OCI-LY1 (cell line): ENCODE measurements around the gene RPS18.
A peak's percentile ranks its signal among the peaks of the same experiment; 100 is the strongest.

ENCODE experiments used
- H2AFZ ChIP-seq: fragments of 200-600 bp; sonication (generic), shearing (Covaris generic); 2 replicates; pipeline ENCODE4 v1.6.0; 2014; ENCODE audit warnings: antibody characterized with exemption, mild to moderate bottlenecking, low read length
- H3F3A ChIP-seq: fragments of 200-600 bp; sonication (generic), shearing (Covaris generic); 2 replicates; pipeline ENCODE4 v1.6.0; 2014; ENCODE audit warnings: mild to moderate bottlenecking, antibody characterized with exemption, low read length, moderate library complexity; ENCODE audit not compliant: insufficient read depth
- H3K27ac ChIP-seq: fragments of 200-600 bp; sonication (generic); 2 replicates; pipeline ENCODE4 v1.5.1; 2014; ENCODE audit warnings: low read length, mixed run types, mild to moderate bottlenecking, low read depth; ENCODE audit not compliant: poor library complexity, severe bottlenecking
- H3K27me3 ChIP-seq: fragments of 200-600 bp; sonication (generic); 2 replicates; pipeline ENCODE4 v1.6.0; 2014; ENCODE audit warnings: antibody characterized with exemption, mild to moderate bottlenecking, low read length, moderate library complexity; ENCODE audit not compliant: insufficient read depth
- H3K36me3 ChIP-seq: fragments of 200-600 bp; sonication (generic); 2 replicates; pipeline ENCODE4 v1.6.1; 2014; ENCODE audit warnings: mild to moderate bottlenecking, antibody characterized with exemption, low read length, moderate library complexity, mixed read lengths; ENCODE audit not compliant: insufficient read depth
- H3K4me1 ChIP-seq: fragments of 200-600 bp; sonication (generic); 2 replicates; pipeline ENCODE4 v1.5.1; 2014; ENCODE audit warnings: mild to moderate bottlenecking, low read length, moderate library complexity; ENCODE audit not compliant: insufficient read depth, severe bottlenecking
- H3K4me2 ChIP-seq: fragments of 200-600 bp; sonication (generic), shearing (Covaris generic); 2 replicates; pipeline ENCODE4 v1.6.1; 2014; ENCODE audit warnings: low read length
- H3K4me3 ChIP-seq: fragments of 200-600 bp; sonication (generic); 2 replicates; pipeline ENCODE4 v1.5.1; 2014; ENCODE audit warnings: low read length, low read depth, mild to moderate bottlenecking, mixed read lengths; ENCODE audit not compliant: poor library complexity, severe bottlenecking
- H3K79me2 ChIP-seq: fragments of 200-600 bp; shearing (Covaris generic); 2 replicates; pipeline ENCODE4 v1.6.1; 2016; ENCODE audit warnings: mixed run types, low read length, mixed read lengths; ENCODE audit not compliant: insufficient read depth
- H3K9ac ChIP-seq: fragments of 200-600 bp; sonication (generic), shearing (Covaris generic); 2 replicates; pipeline ENCODE4 v1.6.1; 2014; ENCODE audit warnings: mild to moderate bottlenecking, low read length, mixed read lengths
- H3K9me2 ChIP-seq: fragments of 200-600 bp; sonication (generic), shearing (Covaris generic); 2 replicates; pipeline ENCODE4 v1.6.1; 2014; ENCODE audit warnings: low read depth, mild to moderate bottlenecking, low read length, mixed read lengths
- H3K9me3 ChIP-seq: fragments of 200-600 bp; shearing (Covaris generic); 2 replicates; pipeline ENCODE4 v1.6.1; 2014; ENCODE audit warnings: low read length, mixed read lengths
- H4K20me1 ChIP-seq: fragments of 200-600 bp; sonication (generic), shearing (Covaris generic); 2 replicates; pipeline ENCODE4 v1.6.0; 2016; ENCODE audit warnings: mild to moderate bottlenecking, low read length; ENCODE audit not compliant: insufficient read depth
- EZH2 ChIP-seq: fragments of 200-600 bp; sonication (generic), shearing (Covaris generic); IDR thresholded peaks from 2 replicates; pipeline ENCODE4 v1.8.0; 2017; ENCODE audit warnings: borderline replicate concordance, mixed run types, mild to moderate bottlenecking, antibody characterized with exemption, low read length, moderate library complexity, mixed read lengths
- TF ChIP-seq, protein P1 (sequence below): fragments of 200-600 bp; sonication (generic), shearing (Covaris generic); IDR thresholded peaks from 2 replicates; pipeline ENCODE4 v1.5.1; 2017; ENCODE audit warnings: mild to moderate bottlenecking, antibody characterized with exemption, low read length, moderate library complexity, mixed read lengths

RPS18 gene

DNA sequence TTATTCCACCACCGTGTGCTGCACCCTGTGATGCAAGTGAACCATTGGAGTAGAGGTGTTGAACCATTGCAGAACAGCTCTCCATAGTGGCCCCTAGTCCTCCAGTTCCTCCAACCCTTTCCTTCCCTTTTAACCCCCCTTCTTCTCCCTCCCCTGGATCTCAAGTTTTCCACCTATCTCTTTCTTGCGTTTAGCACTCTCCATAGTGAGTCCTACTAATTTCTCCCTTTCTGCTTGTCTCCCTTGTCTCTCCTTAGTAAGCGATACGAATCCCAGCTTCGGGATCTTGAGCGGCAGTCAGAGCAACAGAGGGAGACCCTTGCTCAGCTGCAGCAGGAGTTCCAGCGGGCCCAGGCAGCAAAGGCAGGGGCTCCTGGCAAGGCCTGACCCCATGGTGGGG lies 18.6 kb downstream of the RPS18 start:
- Histone ChIP-seq H3K36me3 (peaks cover 47% of the 10 kb centered on the region), H3K4me1 (peaks cover 24% of the 10 kb centered on the region), H3K27me3 (no peaks in the 10 kb centered on the region), H3K79me2 (peaks cover 17% of the 10 kb centered on the region), H3K4me2 (peak overlapping the region; percentile 89), H3K9me3 (no peaks in the 10 kb centered on the region), H3K27ac (no peak overlapping the region), H3K9me2 (no peaks in the 10 kb centered on the region), H4K20me1 (no peaks in the 10 kb centered on the region), H3F3A (no peaks in the 10 kb centered on the region), H3K4me3 (peak overlapping the region; percentile 98), H3K9ac (peak overlapping the region; percentile 95), H2AFZ (no peak overlapping the region)
- TF ChIP-seq EZH2, result no peak
- TF ChIP-seq, protein P1, sequence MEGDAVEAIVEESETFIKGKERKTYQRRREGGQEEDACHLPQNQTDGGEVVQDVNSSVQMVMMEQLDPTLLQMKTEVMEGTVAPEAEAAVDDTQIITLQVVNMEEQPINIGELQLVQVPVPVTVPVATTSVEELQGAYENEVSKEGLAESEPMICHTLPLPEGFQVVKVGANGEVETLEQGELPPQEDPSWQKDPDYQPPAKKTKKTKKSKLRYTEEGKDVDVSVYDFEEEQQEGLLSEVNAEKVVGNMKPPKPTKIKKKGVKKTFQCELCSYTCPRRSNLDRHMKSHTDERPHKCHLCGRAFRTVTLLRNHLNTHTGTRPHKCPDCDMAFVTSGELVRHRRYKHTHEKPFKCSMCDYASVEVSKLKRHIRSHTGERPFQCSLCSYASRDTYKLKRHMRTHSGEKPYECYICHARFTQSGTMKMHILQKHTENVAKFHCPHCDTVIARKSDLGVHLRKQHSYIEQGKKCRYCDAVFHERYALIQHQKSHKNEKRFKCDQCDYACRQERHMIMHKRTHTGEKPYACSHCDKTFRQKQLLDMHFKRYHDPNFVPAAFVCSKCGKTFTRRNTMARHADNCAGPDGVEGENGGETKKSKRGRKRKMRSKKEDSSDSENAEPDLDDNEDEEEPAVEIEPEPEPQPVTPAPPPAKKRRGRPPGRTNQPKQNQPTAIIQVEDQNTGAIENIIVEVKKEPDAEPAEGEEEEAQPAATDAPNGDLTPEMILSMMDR, result no peak

DNA sequence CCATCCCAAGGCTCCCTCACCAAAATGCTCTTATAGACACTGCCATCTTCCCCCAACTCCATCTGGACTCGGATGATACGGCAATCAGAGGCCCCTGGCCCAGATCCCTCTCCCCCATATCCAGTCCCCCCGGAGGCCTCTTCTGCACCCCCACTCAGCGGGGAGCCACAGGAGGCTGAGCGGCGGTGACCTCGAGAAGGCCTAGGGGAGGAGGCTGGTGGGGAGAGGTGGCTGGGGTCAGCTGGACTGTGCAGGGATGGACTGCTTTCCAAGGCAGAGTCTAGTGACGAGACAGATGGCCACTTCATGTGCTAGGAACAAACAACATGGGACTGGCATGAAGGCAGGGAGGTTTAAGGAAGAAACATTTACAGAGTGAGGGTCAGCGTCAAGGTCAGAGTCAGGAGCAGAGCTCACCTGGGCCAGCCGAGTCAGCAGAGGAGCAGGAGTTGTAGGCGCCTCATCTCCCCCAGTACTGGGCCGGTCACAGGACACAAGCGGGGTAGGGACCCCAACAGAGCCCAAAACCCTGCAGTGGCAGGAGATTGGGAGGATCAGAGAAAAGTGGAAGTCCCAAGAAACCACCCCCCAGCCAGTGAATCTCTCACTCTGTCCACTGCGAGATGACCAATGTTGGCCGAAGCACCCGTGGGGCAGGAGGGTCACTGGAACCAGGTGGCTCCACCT lies 21.3 kb downstream of the RPS18 start:
- Histone ChIP-seq H2AFZ (no peak overlapping the region), H3K9me3 (no peaks in the 10 kb centered on the region), H3K27me3 (no peaks in the 10 kb centered on the region), H3K4me3 (no peak overlapping the region), H3K4me2 (no peak overlapping the region), H3F3A (no peaks in the 10 kb centered on the region), H3K4me1 (peaks cover 25% of the 10 kb centered on the region), H3K9me2 (no peaks in the 10 kb centered on the region), H3K9ac (no peak overlapping the region), H3K79me2 (peaks cover 17% of the 10 kb centered on the region), H3K36me3 (peaks cover 32% of the 10 kb centered on the region; the same call in 1 of the 2 replicates), H3K27ac (no peak overlapping the region), H4K20me1 (no peaks in the 10 kb centered on the region)
- TF ChIP-seq, protein P1, result no peak
- TF ChIP-seq EZH2, result no peak

DNA sequence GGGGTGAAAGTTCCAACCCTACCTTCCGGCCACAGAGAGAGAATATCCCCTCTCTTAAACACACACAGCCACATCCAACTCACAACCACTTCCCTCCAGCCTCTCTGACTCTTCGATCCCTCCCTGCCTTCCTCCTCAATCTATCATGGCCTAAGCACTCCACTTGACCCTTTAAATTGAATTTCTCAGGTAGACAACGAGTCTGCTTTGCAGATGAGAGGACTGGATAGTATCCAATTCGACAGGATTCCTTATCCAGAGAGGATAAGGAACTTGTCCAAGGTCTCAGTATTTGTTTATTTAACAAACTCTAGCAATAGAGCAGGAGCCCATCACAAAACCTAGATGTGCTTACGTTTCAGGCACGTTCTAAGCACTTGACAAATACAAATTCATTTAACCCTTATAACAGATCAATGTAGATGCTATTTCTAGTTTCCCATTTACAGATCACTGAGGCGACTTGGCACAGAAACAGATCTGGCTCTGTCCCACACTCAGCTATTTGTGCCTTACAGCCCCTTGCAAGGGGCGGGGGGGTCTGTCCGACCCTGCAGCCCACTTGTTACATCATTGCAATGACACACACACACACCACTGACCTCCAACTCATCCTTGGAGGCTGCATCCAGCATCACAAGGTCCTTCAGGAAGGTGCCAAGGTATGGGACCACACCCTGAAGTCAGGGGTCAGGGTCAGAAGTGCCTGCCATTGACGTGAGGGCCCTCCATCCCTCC lies 22.4 kb downstream of the RPS18 start:
- TF ChIP-seq, protein P1, result no peak
- TF ChIP-seq EZH2, result no peak
- Histone ChIP-seq H3K4me3 (no peak overlapping the region), H3K4me1 (peaks cover 20% of the 10 kb centered on the region), H3F3A (no peaks in the 10 kb centered on the region), H3K9me2 (no peaks in the 10 kb centered on the region), H3K9ac (no peak overlapping the region), H3K27ac (no peak overlapping the region), H3K79me2 (peaks cover 11% of the 10 kb centered on the region), H3K4me2 (no peak overlapping the region), H4K20me1 (no peaks in the 10 kb centered on the region), H3K36me3 (peaks cover 32% of the 10 kb centered on the region; the same call in 1 of the 2 replicates), H3K27me3 (no peaks in the 10 kb centered on the region), H2AFZ (no peak overlapping the region), H3K9me3 (no peaks in the 10 kb centered on the region)
